Astrocyte (in vitro differentiated cells and primary cell): Measurements from ENCODE around the gene AP3S2.

ENCODE experiments used
- EZH2 ChIP-seq: IDR thresholded peaks from 2 replicates; pipeline ENCODE4 v1.6.1; 2012; ENCODE audit warnings: mild to moderate bottlenecking, low read length, inconsistent platforms; ENCODE audit not compliant: insufficient read depth
- TF ChIP-seq, protein P1 (sequence below): IDR thresholded peaks from 2 replicates; pipeline ENCODE4 v1.5.1; 2011; ENCODE audit warnings: low read depth, mild to moderate bottlenecking, inconsistent platforms, low read length, moderate library complexity; ENCODE audit not compliant: insufficient read depth

DNA sequence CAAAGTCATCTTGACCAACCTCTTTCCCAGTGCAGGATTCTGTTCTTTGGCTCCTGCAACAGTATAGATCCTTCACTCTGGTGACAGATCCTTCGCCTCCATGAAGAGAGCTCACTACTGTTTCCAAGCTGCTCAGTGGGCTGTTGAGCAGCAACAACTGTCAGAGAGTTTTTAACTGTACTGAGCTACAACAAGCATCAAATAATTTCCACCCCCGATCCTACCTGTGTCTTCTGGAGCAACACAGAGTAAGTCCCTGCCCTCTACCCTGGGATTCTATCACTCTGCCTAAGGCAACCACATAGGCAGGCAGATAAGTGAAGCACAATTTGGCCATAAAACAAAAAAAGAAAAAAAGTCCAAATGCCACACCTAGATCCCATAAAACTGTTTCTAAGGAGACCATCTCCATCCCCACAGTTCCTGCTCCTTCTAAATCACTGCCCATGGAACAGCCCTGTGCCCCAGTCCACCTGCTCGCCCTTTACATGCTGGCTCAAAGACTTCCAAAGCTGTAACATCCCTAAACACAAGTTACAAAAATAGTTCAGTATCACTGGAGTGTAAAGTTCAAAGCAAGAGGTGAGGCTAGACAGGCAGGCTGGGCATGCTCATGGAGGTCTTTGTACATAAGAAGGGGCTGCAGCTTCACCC is 41.3 kb downstream of the AP3S2 start:
- TF ChIP-seq, protein P1, sequence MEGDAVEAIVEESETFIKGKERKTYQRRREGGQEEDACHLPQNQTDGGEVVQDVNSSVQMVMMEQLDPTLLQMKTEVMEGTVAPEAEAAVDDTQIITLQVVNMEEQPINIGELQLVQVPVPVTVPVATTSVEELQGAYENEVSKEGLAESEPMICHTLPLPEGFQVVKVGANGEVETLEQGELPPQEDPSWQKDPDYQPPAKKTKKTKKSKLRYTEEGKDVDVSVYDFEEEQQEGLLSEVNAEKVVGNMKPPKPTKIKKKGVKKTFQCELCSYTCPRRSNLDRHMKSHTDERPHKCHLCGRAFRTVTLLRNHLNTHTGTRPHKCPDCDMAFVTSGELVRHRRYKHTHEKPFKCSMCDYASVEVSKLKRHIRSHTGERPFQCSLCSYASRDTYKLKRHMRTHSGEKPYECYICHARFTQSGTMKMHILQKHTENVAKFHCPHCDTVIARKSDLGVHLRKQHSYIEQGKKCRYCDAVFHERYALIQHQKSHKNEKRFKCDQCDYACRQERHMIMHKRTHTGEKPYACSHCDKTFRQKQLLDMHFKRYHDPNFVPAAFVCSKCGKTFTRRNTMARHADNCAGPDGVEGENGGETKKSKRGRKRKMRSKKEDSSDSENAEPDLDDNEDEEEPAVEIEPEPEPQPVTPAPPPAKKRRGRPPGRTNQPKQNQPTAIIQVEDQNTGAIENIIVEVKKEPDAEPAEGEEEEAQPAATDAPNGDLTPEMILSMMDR: no peak
- TF ChIP-seq EZH2: no peak
